ENCODE data around the gene ZNF467. TPM values are rescaled to one million over a fixed set of nuclear protein-coding genes. Genes with fewer than 3 reads are reported as not detected.

Gene ZNF467
- total RNA-seq, 2 experiments from 2014 or later: 0.25 to 0.33 TPM

GRCh38 chr7:149751043-149751775 lies 22.2 kb downstream of the ZNF467 start:
- CTCF ChIA-PET: interaction anchor here (0.7 to 1.7 kb wide), 3 partner anchors 8 to 11 kb away, joined by 3 to 6 read pairs (median 5); no protein-coding TSS in a partner anchor

DNA sequence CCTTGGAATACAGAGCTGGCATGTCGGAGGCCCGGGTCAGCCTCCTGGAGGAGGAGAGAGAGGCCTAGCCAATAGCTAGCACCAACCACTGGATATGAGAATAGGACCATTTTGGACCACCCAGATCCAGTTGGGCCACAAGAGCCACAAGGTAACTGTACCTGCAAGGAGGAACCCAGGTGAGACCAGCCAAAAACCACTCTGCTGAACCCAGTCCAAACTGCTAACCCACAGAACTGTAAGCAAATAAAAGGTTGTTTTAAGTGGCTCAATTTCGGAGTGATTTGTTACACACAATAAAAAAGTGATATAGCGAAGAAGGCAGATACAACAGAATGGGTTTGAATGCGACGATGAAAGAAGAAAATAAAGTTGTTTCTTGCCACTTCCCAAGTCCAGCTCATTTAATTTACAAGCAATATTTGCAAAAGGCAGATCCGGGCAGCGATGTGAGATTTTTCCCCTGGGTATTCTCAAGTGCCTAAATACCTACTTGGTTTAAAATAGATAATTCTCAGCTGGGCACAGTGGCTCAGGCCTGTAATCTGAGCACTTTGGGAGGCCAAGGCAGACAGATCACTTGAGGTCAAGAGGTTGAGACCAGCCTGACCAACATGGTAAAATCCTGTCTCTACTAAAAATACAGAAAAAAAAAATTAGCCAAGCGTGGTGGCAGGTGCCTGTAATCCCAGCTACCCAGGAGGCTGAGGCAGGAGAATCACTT lies 23.1 kb downstream of the ZNF467 start:
- no peak overlapping the region for H3K27ac Mint-ChIP-seq
- ChIA-PET CTCF (interaction anchor here (0.6 to 1.7 kb wide), 3 partner anchors 8 to 37 kb away, joined by 3 to 6 read pairs (median 3); no protein-coding TSS in a partner anchor), POLR2A (no interaction called here)
- H3K36me3 Mint-ChIP-seq (ENCODE audit: low read depth): no peaks in the 10 kb centered on the region
- H3K4me3 Mint-ChIP-seq: no peak overlapping the region
- peaks cover 1% of the 10 kb centered on the region for H3K27me3 Mint-ChIP-seq
- H3K9me3 Mint-ChIP-seq: no peaks in the 10 kb centered on the region
- no peak for DNase-seq
- no peaks in the 10 kb centered on the region for H3K4me1 Mint-ChIP-seq

More at GRCh38 chr7:149751043-149751775, 22.2 kb downstream of the ZNF467 start:
- Mint-ChIP-seq H3K4me1 (no peaks in the 10 kb centered on the region), H3K4me3 (no peak overlapping the region), H3K36me3 (ENCODE audit: low read depth) (no peaks in the 10 kb centered on the region), H3K9me3 (no peaks in the 10 kb centered on the region), H3K27ac (no peak overlapping the region), H3K27me3 (peaks cover 1% of the 10 kb centered on the region)
- no peak for DNase-seq
- POLR2A ChIA-PET: no interaction called here

DNA sequence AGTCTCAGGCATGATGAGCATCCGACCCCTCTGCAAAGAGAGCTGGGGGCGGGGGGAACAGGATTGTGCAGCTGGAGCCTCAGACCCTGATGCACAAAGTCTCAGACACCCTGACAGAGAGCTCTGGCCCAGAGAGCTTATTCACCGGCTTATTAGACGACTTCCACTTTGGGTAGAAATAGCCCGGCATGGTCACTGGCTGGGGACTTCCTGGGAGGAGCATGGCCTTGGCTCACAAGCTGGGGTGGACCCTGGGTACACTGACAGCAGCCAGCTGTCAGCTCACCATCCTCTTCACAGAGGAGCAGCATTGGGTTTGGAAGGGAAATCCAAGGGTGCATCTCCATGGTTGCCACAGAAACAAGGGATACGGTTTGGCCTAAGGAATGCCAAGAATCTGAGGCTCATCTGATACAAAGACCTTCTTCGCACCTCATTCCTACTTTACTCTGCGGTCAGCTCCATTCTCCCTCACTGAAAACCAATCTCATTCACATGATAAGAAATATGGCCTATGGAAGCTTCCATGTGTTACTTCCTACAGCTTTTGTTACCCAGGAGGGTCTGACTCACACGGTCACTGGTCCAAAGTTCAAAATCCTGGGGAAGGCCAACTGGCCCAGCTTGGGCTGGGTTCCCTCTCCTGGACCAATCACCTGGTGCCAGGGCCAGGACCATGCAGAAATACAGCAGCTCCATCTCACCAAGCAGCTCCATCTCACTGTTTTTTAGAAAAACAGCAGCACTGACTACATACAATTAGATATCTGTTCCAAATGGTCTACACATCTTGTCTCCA lies 25.1 kb downstream of the ZNF467 start:
- CTCF ChIA-PET: interaction anchor here (1.4 to 2.0 kb wide), 2 partner anchors 8 to 86 kb away, joined by 5 read pairs; no protein-coding TSS in a partner anchor
- Mint-ChIP-seq H3K9me3 (no peaks in the 10 kb centered on the region), H3K27me3 (peaks cover 1% of the 10 kb centered on the region), H3K36me3 (ENCODE audit: low read depth) (no peaks in the 10 kb centered on the region), H3K4me1 (no peaks in the 10 kb centered on the region), H3K4me3 (no peak overlapping the region), H3K27ac (no peak overlapping the region)
- no peak for DNase-seq
- POLR2A ChIA-PET: no interaction called here

GRCh38 chr7:149743476-149744255 lies 29.7 kb downstream of the ZNF467 start:
- POLR2A ChIA-PET: no interaction called here
- Mint-ChIP-seq H3K27me3 (peaks cover 28% of the 10 kb centered on the region), H3K27ac (no peak overlapping the region), H3K36me3 (ENCODE audit: low read depth) (no peaks in the 10 kb centered on the region), H3K4me1 (peaks cover 11% of the 10 kb centered on the region), H3K9me3 (no peaks in the 10 kb centered on the region), H3K4me3 (no peak overlapping the region)
- CTCF ChIA-PET: interaction anchor here (0.6 to 3.1 kb wide), 2 partner anchors 80 to 588 kb away, joined by 3 to 49 read pairs; no protein-coding TSS in a partner anchor
- DNase-seq: no peak

GRCh38 chr7:149742075-149742701 lies 31.2 kb downstream of the ZNF467 start:
- H3K4me1 Mint-ChIP-seq: peaks cover 11% of the 10 kb centered on the region
- CTCF ChIA-PET: interaction anchor here (0.6 to 3.3 kb wide), 18 partner anchors 9 to 116 kb away, joined by 3 to 49 read pairs (median 4); no protein-coding TSS in a partner anchor
- H3K9me3 Mint-ChIP-seq: no peaks in the 10 kb centered on the region
- H3K4me3 Mint-ChIP-seq: peak overlapping the region; percentile 24
- POLR2A ChIA-PET: interaction anchor here (0.7 to 1.0 kb wide), 2 partner anchors 29 to 118 kb away, joined by 3 to 4 read pairs; no protein-coding TSS in a partner anchor
- H3K27ac Mint-ChIP-seq: no peak overlapping the region
- peaks cover 37% of the 10 kb centered on the region for H3K27me3 Mint-ChIP-seq
- no peaks in the 10 kb centered on the region for H3K36me3 Mint-ChIP-seq (ENCODE audit: low read depth)
- DNase-seq: peak; percentile 58

- POLR2A ChIA-PET: interaction anchor here (0.7 to 1.0 kb wide), 2 partner anchors 29 to 117 kb away, joined by 3 to 4 read pairs; no protein-coding TSS in a partner anchor
- H3K27me3 Mint-ChIP-seq: peaks cover 39% of the 10 kb centered on the region
- no peaks in the 10 kb centered on the region for H3K9me3 Mint-ChIP-seq
These were observed 31.8 kb downstream of the ZNF467 start for GRCh38 chr7:149741629-149742028.

DNA sequence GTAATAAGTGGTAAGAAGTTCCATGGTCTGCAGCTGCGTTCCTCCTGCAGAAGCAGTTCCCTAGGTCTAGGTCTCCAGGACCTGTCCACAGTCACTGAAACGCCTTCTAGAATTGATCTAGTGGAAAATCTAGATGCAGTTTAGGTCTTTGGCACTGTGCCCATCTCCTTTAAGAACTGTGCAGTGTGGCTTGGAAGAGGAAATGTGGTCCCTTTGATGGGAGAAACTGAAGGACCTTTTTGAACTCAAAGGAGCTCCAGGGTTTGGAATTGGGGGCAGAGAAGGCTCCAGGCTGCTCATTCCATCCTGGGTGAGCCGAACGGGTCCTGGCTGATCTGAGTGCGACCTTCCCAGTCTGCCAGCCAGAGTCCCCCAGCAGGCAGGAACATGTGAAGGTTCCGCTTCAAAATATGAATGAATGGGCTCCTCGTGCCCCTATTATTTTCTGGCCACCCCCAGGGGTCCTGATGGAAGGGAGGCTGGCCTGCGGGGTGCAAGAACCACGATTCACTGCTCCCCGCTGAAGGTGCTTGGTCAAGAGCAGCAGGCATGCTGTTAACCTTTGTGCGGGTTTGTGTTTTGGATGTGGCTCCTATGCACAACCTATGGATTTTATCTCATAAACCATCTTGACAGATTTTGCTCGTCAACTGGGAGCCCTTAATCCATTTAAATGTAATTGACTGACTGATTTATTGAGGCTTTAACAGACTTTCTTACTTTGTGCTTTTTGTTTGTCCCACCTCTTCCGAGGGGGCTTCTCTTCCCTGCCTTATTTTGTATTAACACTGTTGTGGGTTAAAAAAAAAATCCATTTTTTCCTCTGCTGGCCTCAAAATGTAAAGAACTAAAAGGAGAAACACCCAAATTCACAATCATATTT lies 36.7 kb downstream of the ZNF467 start:
- Mint-ChIP-seq H3K27me3 (peaks cover 33% of the 10 kb centered on the region), H3K27ac (no peak overlapping the region), H3K4me1 (peaks cover 2% of the 10 kb centered on the region), H3K9me3 (no peaks in the 10 kb centered on the region), H3K36me3 (ENCODE audit: low read depth) (no peaks in the 10 kb centered on the region), H3K4me3 (no peak overlapping the region)
- CTCF ChIA-PET: no interaction called here
- no peak for DNase-seq
- POLR2A ChIA-PET: no interaction called here

More at GRCh38 chr7:149741629-149742028, 31.8 kb downstream of the ZNF467 start:
- Mint-ChIP-seq H3K36me3 (ENCODE audit: low read depth) (no peaks in the 10 kb centered on the region), H3K27ac (no peak overlapping the region), H3K4me1 (peaks cover 11% of the 10 kb centered on the region), H3K4me3 (peak overlapping the region; percentile 24)
- no peak for DNase-seq
- CTCF ChIA-PET: interaction anchor here (0.7 to 3.3 kb wide), 16 partner anchors 9 to 115 kb away, joined by 3 to 49 read pairs (median 4); no protein-coding TSS in a partner anchor

DNA sequence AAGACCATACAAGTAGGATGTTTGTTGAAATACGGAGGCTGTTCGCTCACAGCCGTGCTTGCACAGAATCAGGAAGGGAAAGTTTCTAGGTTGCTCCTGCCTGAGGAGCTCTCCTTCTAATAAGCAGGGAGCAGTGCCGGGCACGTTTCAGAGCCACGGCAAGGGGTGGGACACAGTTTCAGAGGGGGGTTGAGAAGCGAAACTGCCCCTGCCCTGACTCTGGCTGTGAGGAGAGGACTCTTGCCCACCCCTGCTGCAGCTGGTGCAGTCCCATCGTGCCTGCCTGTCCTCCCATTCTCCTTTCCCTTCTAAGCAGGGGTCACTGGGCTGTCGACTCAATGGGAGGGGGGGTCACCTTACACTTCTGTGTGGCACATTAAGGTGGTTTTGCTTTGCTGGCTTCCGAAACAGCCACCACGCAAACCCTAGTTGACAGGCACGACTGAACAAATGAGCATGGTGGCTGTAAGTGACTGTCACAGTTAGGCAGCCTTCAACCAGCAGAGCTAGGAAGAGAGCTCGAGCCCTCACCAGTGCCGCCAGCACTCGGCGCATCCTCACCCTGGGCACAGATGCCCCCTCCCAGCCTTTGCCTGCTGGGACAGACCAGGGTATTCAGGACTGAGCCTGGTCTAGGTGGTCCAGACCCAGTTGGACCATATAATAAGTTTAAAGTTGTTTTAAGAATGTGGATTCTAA lies 37.5 kb downstream of the ZNF467 start:
- Mint-ChIP-seq H3K9me3 (no peaks in the 10 kb centered on the region), H3K27ac (no peak overlapping the region), H3K36me3 (ENCODE audit: low read depth) (no peaks in the 10 kb centered on the region), H3K27me3 (peaks cover 28% of the 10 kb centered on the region), H3K4me1 (no peaks in the 10 kb centered on the region), H3K4me3 (no peak overlapping the region)
- no peak for DNase-seq
- ChIA-PET POLR2A (no interaction called here), CTCF (no interaction called here)

- no peak overlapping the region for H3K27ac Mint-ChIP-seq
- no peaks in the 10 kb centered on the region for H3K36me3 Mint-ChIP-seq (ENCODE audit: low read depth)
- no peak overlapping the region for H3K4me3 Mint-ChIP-seq
- H3K27me3 Mint-ChIP-seq: peaks cover 24% of the 10 kb centered on the region
- H3K9me3 Mint-ChIP-seq: no peaks in the 10 kb centered on the region
- POLR2A ChIA-PET: no interaction called here
- CTCF ChIA-PET: no interaction called here
- H3K4me1 Mint-ChIP-seq: no peaks in the 10 kb centered on the region
- no peak for DNase-seq
These were observed 38.2 kb downstream of the ZNF467 start for GRCh38 chr7:149735181-149735602.

- CTCF ChIA-PET: no interaction called here
- H3K4me3 Mint-ChIP-seq: no peak overlapping the region
- H3K27me3 Mint-ChIP-seq: peaks cover 20% of the 10 kb centered on the region
- no peaks in the 10 kb centered on the region for H3K4me1 Mint-ChIP-seq
- DNase-seq: no peak
- no peaks in the 10 kb centered on the region for H3K9me3 Mint-ChIP-seq
- POLR2A ChIA-PET: no interaction called here
- H3K36me3 Mint-ChIP-seq (ENCODE audit: low read depth): no peaks in the 10 kb centered on the region
- H3K27ac Mint-ChIP-seq: no peak overlapping the region
These were observed 38.7 kb downstream of the ZNF467 start for GRCh38 chr7:149734791-149735075.

Data from activated CD4-positive, alpha-beta memory T cell treated with anti-CD3 and anti-CD28 coated beads, Interleukin-2, amount 10 ng/mL, durations not matched to agents 7 days and 5 days (primary cell).